Measurements from ENCODE around the gene FILIP1L.

The FILIP1L gene

GRCh38 chr3:99915906-99916432 is 198.3 kb downstream of the FILIP1L start:
- no peak for DNase-seq

- no peak for DNase-seq
These were observed 202.9 kb downstream of the FILIP1L start for GRCh38 chr3:99911433-99911832.

DNA sequence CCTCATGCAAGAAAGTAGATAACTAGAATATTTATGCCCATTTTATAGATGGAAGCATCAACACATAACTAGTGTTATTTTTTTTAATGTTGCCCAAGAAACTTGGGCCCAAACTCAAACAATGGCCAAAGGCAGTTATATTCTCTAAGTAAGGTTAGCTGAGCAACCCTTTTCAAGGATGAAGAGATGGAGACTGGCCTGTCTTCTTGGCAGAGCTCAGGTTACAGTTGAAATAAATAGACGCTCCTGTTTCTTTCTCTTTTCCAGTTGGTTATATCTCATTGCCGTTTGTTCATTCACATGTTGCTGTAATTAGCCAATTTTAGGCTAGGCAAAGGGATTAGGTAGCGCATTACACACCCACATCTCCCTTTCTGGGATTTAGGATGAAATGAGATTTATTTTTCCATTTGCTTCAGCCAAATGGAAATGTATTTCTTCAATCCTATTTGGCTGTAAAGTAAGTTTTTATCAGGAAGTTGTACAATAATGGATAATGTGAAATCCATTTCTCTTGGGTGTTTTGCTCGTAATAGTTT is 203.5 kb downstream of the FILIP1L start:
- no peak for DNase-seq

GRCh38 chr3:99909714-99910495 is 204.4 kb downstream of the FILIP1L start:
- no peak for DNase-seq

DNA sequence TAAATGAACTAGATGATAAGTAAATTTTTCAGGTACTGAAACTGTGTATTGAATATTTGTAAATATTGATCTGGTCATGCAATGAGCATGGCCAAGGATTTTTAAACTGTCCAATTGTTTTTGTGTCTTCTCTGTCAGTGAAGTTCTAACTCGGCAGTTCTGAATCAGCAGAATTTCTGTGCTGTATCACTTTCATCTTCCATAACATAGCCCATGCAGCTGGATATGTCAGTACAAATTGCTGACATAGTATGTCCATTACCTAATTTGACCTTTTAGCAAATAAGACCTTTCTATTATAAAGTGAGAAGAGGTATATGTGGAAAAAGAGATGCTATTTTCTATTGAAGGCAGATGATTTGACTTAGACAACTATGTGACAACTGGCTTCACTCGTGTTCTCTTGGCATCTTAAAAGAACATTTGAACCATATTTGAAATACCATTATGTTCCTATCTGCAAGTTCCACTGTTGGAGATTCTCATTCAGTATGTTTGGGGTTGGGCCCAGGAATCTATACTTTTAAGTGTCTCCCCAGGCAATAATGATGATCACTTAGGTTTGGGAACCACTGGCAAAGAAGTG is 206.2 kb downstream of the FILIP1L start:
- DNase-seq = no peak

- no peak for DNase-seq
These were observed 210.4 kb downstream of the FILIP1L start for GRCh38 chr3:99903869-99904268.

- no peak for DNase-seq
These were observed 212.2 kb downstream of the FILIP1L start for GRCh38 chr3:99902091-99902490.

DNA sequence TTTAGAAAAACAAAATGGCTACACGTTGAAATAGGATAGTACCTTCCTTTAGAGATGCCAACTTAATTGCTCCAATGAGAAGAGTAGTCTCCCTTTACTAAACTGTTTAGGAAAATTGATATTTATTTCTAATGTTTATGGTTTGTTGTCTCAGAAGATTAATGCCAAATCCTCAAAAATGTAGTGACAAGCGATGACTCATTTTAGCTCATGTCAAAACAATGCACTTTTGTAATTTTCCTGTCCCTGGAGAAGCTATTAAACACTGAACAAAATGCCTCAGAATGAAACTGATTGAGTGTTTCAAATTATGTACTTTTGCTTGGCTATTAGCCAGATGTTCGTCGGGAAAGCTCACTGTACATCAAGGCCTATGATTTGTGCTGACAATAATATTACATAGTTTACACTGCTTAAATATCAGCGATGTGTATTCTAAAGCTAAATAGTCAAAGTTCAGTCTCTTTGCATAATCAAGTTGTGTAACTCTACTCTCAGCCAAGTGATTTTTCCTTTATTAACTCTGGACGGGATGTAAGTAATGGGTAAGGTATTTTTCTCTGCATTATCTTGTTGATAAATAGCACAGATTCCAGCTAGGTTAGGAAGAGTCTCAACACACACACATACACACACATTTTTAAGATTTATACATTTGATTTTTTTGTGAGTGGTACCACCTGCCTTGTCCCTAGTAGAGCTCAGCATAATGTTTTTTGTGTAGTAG is 212.9 kb downstream of the FILIP1L start:
- DNase-seq = no peak

DNA sequence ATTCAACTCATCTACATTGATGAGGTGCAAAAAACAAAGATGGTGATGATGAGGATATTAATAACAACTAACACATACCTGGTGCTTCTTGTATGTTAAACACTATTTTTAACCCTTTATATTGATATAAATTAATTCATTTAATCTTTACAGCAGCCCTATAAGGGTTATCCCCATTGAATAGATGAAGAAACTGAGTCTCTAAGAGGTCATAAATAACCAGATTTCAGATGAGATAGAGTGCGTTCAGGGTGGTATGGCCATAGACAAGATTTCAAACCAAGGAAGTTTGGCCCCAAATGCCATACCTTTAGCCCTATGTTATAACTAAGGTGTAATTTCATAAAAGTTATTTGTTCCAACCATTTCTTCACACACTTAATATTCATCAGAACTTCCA is 214.1 kb downstream of the FILIP1L start:
- DNase-seq = no peak

GRCh38 chr3:99899603-99900002 is 214.7 kb downstream of the FILIP1L start:
- DNase-seq = no peak

- DNase-seq = no peak
These were observed 217.8 kb downstream of the FILIP1L start for GRCh38 chr3:99896482-99896881.

GRCh38 chr3:99895703-99896441 is 218.4 kb downstream of the FILIP1L start:
- peak; percentile 19 for DNase-seq

DNA sequence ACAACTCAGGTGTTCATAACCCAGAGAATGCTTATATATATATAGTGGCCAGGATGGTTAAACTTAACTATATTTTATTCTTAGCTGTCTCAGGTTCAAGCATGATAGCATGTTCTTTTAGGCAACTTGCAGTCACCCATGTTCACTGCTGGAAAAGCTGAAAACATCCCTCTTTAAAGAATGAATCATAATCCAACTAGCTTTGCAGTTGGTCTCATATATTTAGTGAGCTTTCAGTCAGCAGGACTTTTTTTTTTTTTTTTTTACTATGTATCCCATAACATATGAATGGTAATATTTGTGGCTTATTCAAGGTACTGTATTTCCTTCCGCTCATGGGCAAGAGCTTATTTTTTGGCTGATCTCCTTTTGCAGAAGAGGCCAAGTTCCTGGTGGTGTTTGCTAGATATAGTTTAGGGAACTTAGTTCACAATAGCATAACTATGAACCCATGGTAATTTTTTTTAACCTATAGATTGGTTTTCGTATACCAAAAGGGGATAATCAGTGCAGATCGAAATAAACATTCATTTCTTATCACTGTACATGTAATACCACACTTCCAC is 219.1 kb downstream of the FILIP1L start:
- DNase-seq = no peak

DNA sequence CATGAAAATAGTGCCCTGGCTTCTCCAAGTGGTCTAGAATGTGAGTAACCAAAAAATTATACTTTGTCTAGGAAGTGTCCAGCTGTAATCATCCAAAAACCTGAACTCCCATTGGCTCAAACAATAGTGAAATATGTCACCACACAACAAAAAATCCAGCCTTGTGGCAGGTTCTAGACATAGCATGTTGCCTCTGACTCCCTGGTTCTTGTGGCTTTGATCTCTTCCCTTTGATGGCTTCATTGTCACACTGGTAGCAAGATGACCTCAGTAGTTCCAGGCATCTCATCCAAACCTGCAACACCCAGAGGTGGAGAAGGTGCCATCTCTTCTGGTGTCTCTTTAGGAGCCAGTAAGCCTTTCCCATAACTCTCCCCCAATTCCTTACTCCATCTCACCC is 222.0 kb downstream of the FILIP1L start:
- no peak for DNase-seq

DNA sequence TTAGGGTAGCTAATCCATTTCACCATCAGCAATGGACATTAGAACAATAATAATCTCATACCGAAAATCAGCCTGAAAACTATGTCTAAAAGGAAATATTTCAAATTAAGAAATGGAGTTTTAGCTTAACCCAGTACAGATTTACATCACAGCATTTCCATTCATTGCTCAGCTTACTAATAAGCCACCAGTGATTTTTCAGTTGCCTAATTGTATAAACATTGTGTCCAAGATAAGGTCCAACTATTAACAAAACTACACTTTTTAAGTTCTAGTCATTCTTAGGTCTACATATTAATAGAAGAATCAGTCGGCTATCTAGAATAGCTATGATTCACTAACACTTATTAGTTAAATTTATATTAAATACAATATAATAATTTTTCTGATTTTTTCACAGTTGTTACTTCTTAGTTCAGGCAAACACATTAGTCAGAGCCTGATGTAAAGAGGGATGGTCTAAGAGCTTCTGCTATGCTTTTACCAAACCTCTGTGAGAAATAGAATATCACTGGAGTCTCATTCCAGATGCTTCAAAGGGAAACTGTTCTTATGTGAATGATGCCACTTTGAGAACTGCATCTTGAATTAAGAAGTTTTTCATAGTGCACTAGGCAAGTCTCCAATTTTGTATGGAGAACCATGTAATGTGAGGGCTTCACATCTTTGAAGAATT is 222.6 kb downstream of the FILIP1L start:
- no peak for DNase-seq

DNA sequence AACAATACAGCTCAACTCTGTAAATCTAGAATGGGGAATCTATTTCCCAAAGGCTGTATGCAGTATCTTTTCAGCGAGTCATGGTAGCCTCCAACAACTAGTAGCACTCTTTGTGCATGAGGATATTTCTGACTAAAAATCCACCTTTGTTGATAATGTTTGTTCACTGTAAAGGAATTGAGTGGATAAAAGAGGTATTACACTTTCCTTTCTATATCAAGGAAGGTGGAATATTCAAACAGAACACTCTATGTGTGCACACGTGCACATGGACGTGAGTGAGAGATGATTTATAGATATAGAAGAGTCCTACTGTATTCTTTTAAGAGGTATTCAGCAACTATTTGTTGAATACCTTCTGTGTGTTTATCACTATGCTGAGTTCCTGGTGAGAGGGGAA is 228.4 kb downstream of the FILIP1L start:
- no peak for DNase-seq

DNA sequence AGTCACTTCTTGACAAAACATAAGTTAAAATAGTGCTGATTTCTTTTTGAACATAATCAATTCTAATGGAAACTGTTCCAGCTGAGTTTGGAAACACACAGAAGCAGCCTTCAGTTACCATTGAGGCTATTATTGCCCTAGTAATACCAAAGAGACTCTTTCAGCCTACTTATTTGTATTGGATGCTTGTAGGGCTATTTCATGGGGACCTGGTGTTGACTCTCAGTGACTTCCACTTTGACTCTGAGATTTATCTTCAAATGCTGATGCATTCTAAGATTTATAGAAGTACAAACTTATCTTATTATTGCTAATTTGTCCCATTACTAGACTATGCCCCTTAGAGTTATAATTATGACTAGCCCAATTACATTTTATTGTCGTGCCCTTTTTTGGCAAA is 229.2 kb downstream of the FILIP1L start:
- no peak for DNase-seq

- DNase-seq = no peak
These were observed 229.8 kb downstream of the FILIP1L start for GRCh38 chr3:99884484-99884883.

- no peak for DNase-seq
These were observed 230.6 kb downstream of the FILIP1L start for GRCh38 chr3:99883693-99884092.

DNA sequence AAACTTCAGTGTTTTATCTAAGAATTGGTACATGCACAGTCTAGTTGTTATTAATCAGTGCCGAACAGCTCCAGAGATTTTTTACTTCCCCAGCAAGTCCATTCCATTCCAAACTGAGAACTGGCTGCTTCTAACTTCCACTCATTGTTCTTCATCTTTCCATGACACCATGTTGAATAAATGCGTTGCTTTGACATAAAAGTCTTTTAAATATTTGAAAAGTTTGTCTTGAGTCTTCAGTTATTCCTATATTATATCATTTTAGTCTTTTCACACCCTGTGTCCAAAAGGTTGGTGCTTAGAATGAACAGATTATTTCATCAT is 231.2 kb downstream of the FILIP1L start:
- DNase-seq = no peak

DNA sequence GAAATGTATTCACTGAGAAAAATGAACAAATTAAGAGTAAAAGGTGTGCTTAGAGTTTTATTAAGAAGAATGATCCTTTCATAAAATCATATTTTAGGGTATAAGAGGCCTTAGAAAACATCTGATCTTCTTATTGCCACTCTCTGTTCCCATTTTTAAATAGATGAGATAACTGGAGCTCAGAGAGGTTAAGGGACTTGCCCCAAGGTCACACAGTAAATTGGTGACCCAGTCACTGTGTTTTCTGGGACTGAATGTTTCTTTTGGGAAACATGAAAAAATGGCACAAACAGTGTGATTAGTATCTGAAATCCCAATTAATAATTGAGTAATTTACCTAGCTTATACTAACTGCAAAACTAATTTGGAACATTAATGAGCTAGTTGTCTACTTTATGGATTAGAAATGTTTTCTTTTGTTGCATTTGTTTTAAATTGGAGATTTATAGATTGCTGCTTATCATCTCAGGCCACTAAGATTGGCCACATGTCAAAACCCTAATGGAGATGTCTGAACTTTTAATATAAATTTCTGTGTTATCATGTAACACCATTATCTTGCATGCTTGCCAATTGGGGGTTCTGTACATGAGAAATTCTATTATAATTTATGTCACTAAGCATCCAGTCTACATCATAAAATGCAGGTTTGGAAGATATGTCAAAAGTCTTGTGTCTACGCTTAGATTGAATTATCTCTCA is 231.7 kb downstream of the FILIP1L start:
- DNase-seq = no peak

Data from NCI-H1694 (cell line).